GM20431 (cell line): Measurements from ENCODE around the gene SOSTDC1.

Source experiments
- in situ Hi-C: fragments of 300-500 bp; cut with MseI, MboI; formaldehyde crosslinking; loops from one replicate; pipeline ENCODE4 v1.15.0; 2020; ENCODE audit warnings: low sequenced_read_pairs; ENCODE audit not compliant: unreplicated experiment

SOSTDC1 gene

GRCh38 chr7:16420649-16421332 is 44.7 kb downstream of the SOSTDC1 start:
- in situ Hi-C loops: no loop called here

GRCh38 chr7:16420329-16420648 is 45.2 kb downstream of the SOSTDC1 start:
- in situ Hi-C loops: no loop called here

- in situ Hi-C loops: no loop called here
These were observed 45.7 kb downstream of the SOSTDC1 start for GRCh38 chr7:16419859-16420258.

GRCh38 chr7:16419126-16419525 is 46.4 kb downstream of the SOSTDC1 start:
- in situ Hi-C loops: no loop called here

GRCh38 chr7:16417906-16418305 is 47.6 kb downstream of the SOSTDC1 start:
- in situ Hi-C loops: no loop called here

- in situ Hi-C loops: no loop called here
These were observed 49.0 kb downstream of the SOSTDC1 start for GRCh38 chr7:16416289-16417282.

GRCh38 chr7:16412274-16413254 is 53.0 kb downstream of the SOSTDC1 start:
- in situ Hi-C loops: no loop called here
